Stomach (tissue), 4 donors: ENCODE results near the gene LDAH.
"Not testable (repeated sequence)": the region's sequence is repeated elsewhere in the genome, so short reads cannot be mapped to it uniquely, and the experiment has no call there.

Experiments used
- CTCF ChIP-seq, 7 experiments: fragments of 450-650 bp in 4 of 7; fragments of 200-600 bp in 3 of 7; sonication (generic) in 3 of 7; IDR thresholded peaks; one replicate each; pipeline ENCODE4 v1.5.1; 2016 to 2019; ENCODE audit warnings: antibody characterized with exemption in 7 of 7, control low read depth in 2 of 7, mild to moderate bottlenecking in 1 of 7
- EP300 ChIP-seq: sonication (generic); formaldehyde crosslinking; IDR thresholded peaks from one replicate; pipeline ENCODE4 v1.6.1; 2017; ENCODE audit warnings: antibody characterized with exemption
- POLR2A ChIP-seq, 4 donors: fragments of 450-650 bp; IDR thresholded peaks; one replicate each; pipeline ENCODE4 v1.6.1; 2016; ENCODE audit warnings: antibody characterized with exemption in 4 of 4, control low read depth in 2 of 4, mild to moderate bottlenecking in 1 of 4, moderate library complexity in 1 of 4
- POLR2AphosphoS5 ChIP-seq, 3 donors: sonication (generic); formaldehyde crosslinking; IDR thresholded peaks; one replicate each; pipeline ENCODE4 v1.6.1; 2016; ENCODE audit warnings: antibody characterized with exemption in 3 of 3

DNA sequence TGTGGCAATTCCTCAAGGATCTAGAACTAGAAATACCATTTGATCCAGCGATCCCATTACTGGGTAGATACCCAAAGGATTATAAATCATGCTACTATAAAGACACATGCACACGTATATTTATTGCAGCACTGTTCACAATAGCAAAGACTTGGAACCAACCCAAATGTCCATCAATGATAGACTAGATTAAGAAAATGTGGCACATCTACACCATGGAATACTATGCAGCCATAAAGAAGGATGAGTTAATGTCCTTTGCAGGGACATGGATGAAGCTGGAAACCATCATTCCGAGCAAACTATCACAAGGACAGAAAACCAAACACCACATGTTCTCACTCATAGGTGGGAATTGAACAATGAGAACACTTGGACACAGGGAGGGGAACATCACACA is 106.7 kb downstream of the LDAH start:
- not testable (repeated sequence) for TF ChIP-seq CTCF (IDR thresholded peaks at IDR 0.05); POLR2A (IDR thresholded peaks at IDR 0.05); POLR2AphosphoS5 (IDR thresholded peaks at IDR 0.05); EP300
